ENCODE results near the gene DPP7.

GRCh38 chr9:137152844-137153405, 38.4 kb upstream of the DPP7 start:
- TF ChIP-seq CTCF (IDR thresholded peaks at IDR 0.05) (no peak), POLR2AphosphoS5 (IDR thresholded peaks at IDR 0.05; ENCODE audit: insufficient read depth in 1 of 2, low read depth in 1 of 2) (no peak), POLR2A (IDR thresholded peaks at IDR 0.05) (no peak)

Data from vagina (tissue), 2 donors.